IMR-90 (cell line): ENCODE data around the gene FBXL7. TPM values are rescaled to one million over a fixed set of nuclear protein-coding genes. Genes with fewer than 3 reads are reported as not detected.

Source experiments
- ATAC-seq: fragments of 200-7000 bp; cut with Tn5 transposase; 2 replicates; pipeline ENCODE4 v1.9.1; 2020; ENCODE audit warnings: low read depth, mild to moderate bottlenecking, moderate library complexity
- BruUV-seq: library from RNA; stranded (reverse); fragments of 400-500 nt; replicated peaks from 2 replicates; lab custom pipeline; 2021; lab: Mats Ljungman, UMichigan
- CTCF ChIA-PET: fragments of 300-600 bp; formaldehyde crosslinking; extraction: SDS; loops from one replicate; lab custom pipeline; 2021; ENCODE audit warnings: antibody characterized with exemption; lab: Yijun Ruan, JAX
- POLR2A ChIA-PET: fragments of 300-600 bp; sonication (Branson Sonifier 250); formaldehyde crosslinking; loops from one replicate; lab custom pipeline; 2022; ENCODE audit warnings: antibody characterized with exemption; ENCODE audit not compliant: unreplicated experiment; lab: Charles Lee
- DNase-seq: peaks from one replicate; pipeline ENCODE4 v3.0.0; 2013
- H2AFZ ChIP-seq: replicated peaks from 2 replicates; pipeline ENCODE3; 2013; ENCODE audit warnings: low read length, mild to moderate bottlenecking; ENCODE audit not compliant: poor library complexity
- H2AK5ac ChIP-seq: 2 replicates; pipeline ENCODE4 v1.6.1; 2013; ENCODE audit warnings: low read depth, low read length, inconsistent platforms
- H2AK9ac ChIP-seq: replicated peaks from 2 replicates; pipeline ENCODE3; 2013; ENCODE audit warnings: mild to moderate bottlenecking, low read depth, low read length, moderate library complexity; ENCODE audit not compliant: poor library complexity
- H2BK120ac ChIP-seq: 2 replicates; pipeline ENCODE4 v1.6.1; 2013; ENCODE audit warnings: low read depth, low read length, inconsistent platforms
- H2BK15ac ChIP-seq: 3 replicates; pipeline ENCODE4 v1.6.1; 2013; ENCODE audit warnings: low read depth, low read length, inconsistent platforms
- H2BK20ac ChIP-seq: 2 replicates; pipeline ENCODE4 v1.6.1; 2013; ENCODE audit warnings: low read depth, mild to moderate bottlenecking, inconsistent platforms, low read length, moderate library complexity
- H2BK5ac ChIP-seq: 2 replicates; pipeline ENCODE4 v1.6.1; 2013; ENCODE audit warnings: mild to moderate bottlenecking, low read depth, low read length, inconsistent platforms; ENCODE audit not compliant: poor library complexity, severe bottlenecking
- H3K14ac ChIP-seq: replicated peaks from 2 replicates; pipeline ENCODE4 v1.6.1; 2013; ENCODE audit warnings: low read depth, low read length, inconsistent platforms
- H3K18ac ChIP-seq: 2 replicates; pipeline ENCODE4 v1.6.1; 2013; ENCODE audit warnings: low read depth, low read length, control low read depth
- H3K23ac ChIP-seq: 2 replicates; pipeline ENCODE4 v1.6.1; 2013; ENCODE audit warnings: low read depth, low read length, inconsistent platforms
- H3K27ac ChIP-seq: 2 replicates; pipeline ENCODE4 v1.5.1; 2013; ENCODE audit warnings: mild to moderate bottlenecking, control low read depth, low read length; ENCODE audit not compliant: insufficient read depth
- H3K27me3 ChIP-seq: 2 replicates; pipeline ENCODE4 v1.6.1; 2013; ENCODE audit warnings: low read length; ENCODE audit not compliant: control insufficient read depth, insufficient read depth
- H3K36me3 ChIP-seq: 2 replicates; pipeline ENCODE4 v1.6.1; 2013; ENCODE audit warnings: low read length, mixed read lengths; ENCODE audit not compliant: control insufficient read depth, insufficient read depth
- H3K4ac ChIP-seq: 2 replicates; pipeline ENCODE4 v1.6.1; 2013; ENCODE audit warnings: low read depth, low read length, inconsistent platforms
- H3K4me1 ChIP-seq: 2 replicates; pipeline ENCODE4 v1.6.1; 2013; ENCODE audit warnings: low read length, mixed read lengths; ENCODE audit not compliant: control insufficient read depth, insufficient read depth
- H3K4me2 ChIP-seq: 2 replicates; pipeline ENCODE4 v1.6.1; 2013; ENCODE audit warnings: low read depth, mild to moderate bottlenecking, control low read depth, low read length, moderate library complexity
- H3K4me3 ChIP-seq: 2 replicates; pipeline ENCODE4 v1.5.1; 2013; ENCODE audit warnings: low read depth, mild to moderate bottlenecking, control low read depth, low read length, moderate library complexity; ENCODE audit not compliant: insufficient read depth
- H3K56ac ChIP-seq: 2 replicates; pipeline ENCODE4 v1.6.1; 2013; ENCODE audit warnings: low read length, inconsistent platforms; ENCODE audit not compliant: insufficient read depth; ENCODE audit errors: extremely low read depth
- H3K79me1 ChIP-seq, 2 experiments: 2 replicates each; pipeline ENCODE4 v1.6.1; 2013; ENCODE audit warnings: low read length in 2 of 2, inconsistent platforms in 1 of 2, low read depth in 1 of 2
- H3K9ac ChIP-seq: 2 replicates; pipeline ENCODE4 v1.6.1; 2013; ENCODE audit warnings: low read depth, low read length, control low read depth
- H3K9me1 ChIP-seq: 2 replicates; pipeline ENCODE4 v1.6.1; 2013; ENCODE audit warnings: low read length, inconsistent platforms; ENCODE audit not compliant: insufficient read depth
- H3K9me3 ChIP-seq: 2 replicates; pipeline ENCODE4 v1.6.1; 2013; ENCODE audit warnings: low read length; ENCODE audit not compliant: control insufficient read depth, insufficient read depth
- H4K20me1 ChIP-seq: 2 replicates; pipeline ENCODE4 v1.6.1; 2013; ENCODE audit warnings: low read length, inconsistent platforms; ENCODE audit not compliant: insufficient read depth
- H4K5ac ChIP-seq: 2 replicates; pipeline ENCODE4 v1.6.1; 2013; ENCODE audit warnings: mild to moderate bottlenecking, low read depth, low read length, control low read depth
- H4K8ac ChIP-seq, 2 experiments: 2 replicates each; pipeline ENCODE4 v1.6.1; 2013; ENCODE audit warnings: low read depth in 2 of 2, low read length in 2 of 2, control low read depth in 1 of 2, inconsistent platforms in 1 of 2
- H4K91ac ChIP-seq: 2 replicates; pipeline ENCODE4 v1.6.1; 2013; ENCODE audit warnings: low read depth, low read length, inconsistent platforms; ENCODE audit not compliant: insufficient read depth
- BHLHE40 ChIP-seq: fragments of 150-350 bp; IDR thresholded peaks from 2 replicates; pipeline ENCODE4 v1.6.1; 2016; ENCODE audit warnings: mild to moderate bottlenecking, low read depth, low read length
- RAD21 ChIP-seq: IDR thresholded peaks from 2 replicates; pipeline ENCODE4 v1.6.1; 2012; ENCODE audit warnings: low read length, improper control_type of control experiment
- WGBS, 2 experiments: methylation state at CpG; one replicate each; pipeline versions ENCODE4 v1.1.5 to v1.1.7; 2013; ENCODE audit warnings: missing lambda C conversion rate in 2 of 2; ENCODE audit not compliant: insufficient read length in 1 of 2; ENCODE audit errors: extremely low coverage in 2 of 2; 5-methylcytosine and 5-hydroxymethylcytosine counted together
- dilution Hi-C: fragments of 300-500 bp; cut with HindIII; formaldehyde crosslinking; loops from one replicate; pipeline ENCODE4 v1.14.3; 2018; ENCODE audit warnings: low sequenced_read_pairs; ENCODE audit not compliant: unreplicated experiment
- in situ Hi-C: fragments of 300-500 bp; cut with MboI; formaldehyde crosslinking; loops from 3 replicates; pipeline ENCODE4 v1.14.3; 2019; ENCODE audit warnings: low sequenced_read_pairs, inconsistent platforms, mixed read lengths
- intact Hi-C: fragments of 100-400 bp; cut with micrococcal nuclease; formaldehyde crosslinking; loops from 2 replicates; pipeline ENCODE4 v1.10.0; 2022
- polyA plus RNA-seq, 3 experiments: library from polyadenylated mRNA; depleted of rRNA; stranded (reverse); fragments of >200 nt; gene quantifications; 2 replicates each; pipeline ENCODE4 v1.2.3, GENCODE V29; 2012; ENCODE audit warnings: low replicate concordance in 1 of 3
- total RNA-seq: library from RNA; depleted of rRNA; stranded (reverse); fragments of >200 nt; gene quantifications from 2 replicates; pipeline ENCODE4 v1.2.3, GENCODE V29; 2012

The FBXL7 gene
- total and polyA plus RNA-seq, 2 of the 4 experiments (the other 2 are of a cell fraction) = 4.1 to 10.2 TPM

GRCh38 chr5:15807248-15807647 lies 307.3 kb downstream of the FBXL7 start:
- Histone ChIP-seq H4K8ac (no peak overlapping the region), H3K27me3 (no peaks in the 10 kb centered on the region), H3K18ac (no peak overlapping the region), H3K27ac (no peak overlapping the region), H3K4me1 (peaks cover 3% of the 10 kb centered on the region; the same call in 1 of the 2 replicates), H3K4me2 (no peak overlapping the region), H3K36me3 (no peaks in the 10 kb centered on the region), H4K5ac (no peak overlapping the region), H2AFZ (no peak overlapping the region), H3K14ac (no peak overlapping the region), H2BK20ac (no peak overlapping the region), H4K91ac (no peak overlapping the region), H3K9ac (no peak overlapping the region), H3K79me1 (peaks cover 0 to 7% of the 10 kb centered on the region in 2 experiments; a peak in 3 of 4 replicates), H3K56ac (no peak overlapping the region), H2AK5ac (no peak overlapping the region), H3K4ac (no peak overlapping the region), H3K4me3 (no peak overlapping the region), H2BK15ac (no peak overlapping the region), H3K9me3 (peaks cover 5% of the 10 kb centered on the region; the same call in 1 of the 2 replicates), H3K23ac (no peak overlapping the region), H3K9me1 (no peaks in the 10 kb centered on the region; the same call in none of the 2 replicates), H2AK9ac (no peak overlapping the region), H2BK5ac (no peak overlapping the region), H4K20me1 (no peaks in the 10 kb centered on the region), H2BK120ac (no peak overlapping the region)
- no TSS peak for BruUV-seq
- ATAC-seq (peak; percentile 46; the same call in 1 of the 2 replicates), DNase-seq (peak; percentile 13)
- intact Hi-C loops = loop anchor here (5.0 kb wide), 1 partner anchor 295 kb away; no protein-coding TSS in a partner anchor
- in situ Hi-C loops = no loop called here
- dilution Hi-C loops = no loop called here
- no CpG with 5 or more reads among the region's 3 CpGs for WGBS, 2 experiments
- CTCF ChIA-PET = no interaction called here
- POLR2A ChIA-PET = no interaction called here
- no peak for TF ChIP-seq BHLHE40
- TF ChIP-seq RAD21 = no peak
